Measurements from ENCODE around the gene MCTP1.

DNA sequence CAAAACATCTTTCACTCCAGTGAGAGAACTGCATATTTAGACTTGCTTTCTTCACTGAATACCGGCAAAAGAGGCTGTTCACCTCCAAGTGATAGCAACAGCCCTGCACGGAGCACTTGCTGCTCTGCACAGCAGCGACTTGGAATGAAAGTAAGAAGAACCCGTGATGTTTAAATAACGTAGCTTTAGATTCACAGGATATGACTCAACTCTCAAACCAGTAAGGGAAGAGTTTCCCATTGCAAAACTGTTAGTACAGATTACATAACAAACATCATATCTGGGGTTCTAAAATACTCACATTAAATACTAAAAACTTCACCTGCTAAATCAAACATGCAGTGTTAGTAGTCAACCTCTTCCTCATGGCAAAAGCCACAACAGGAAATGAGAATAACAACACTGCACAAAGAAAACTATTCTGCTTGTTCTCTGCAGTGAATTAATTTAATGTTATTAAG lies 203.4 kb downstream of the MCTP1 start:
- TF ChIP-seq POLR2AphosphoS5 (IDR thresholded peaks at IDR 0.05), result peak; percentile 73 to 89
- no peak for TF ChIP-seq POLR2A (IDR thresholded peaks at IDR 0.05; ENCODE audit: low read depth)
- TF ChIP-seq, protein P1, sequence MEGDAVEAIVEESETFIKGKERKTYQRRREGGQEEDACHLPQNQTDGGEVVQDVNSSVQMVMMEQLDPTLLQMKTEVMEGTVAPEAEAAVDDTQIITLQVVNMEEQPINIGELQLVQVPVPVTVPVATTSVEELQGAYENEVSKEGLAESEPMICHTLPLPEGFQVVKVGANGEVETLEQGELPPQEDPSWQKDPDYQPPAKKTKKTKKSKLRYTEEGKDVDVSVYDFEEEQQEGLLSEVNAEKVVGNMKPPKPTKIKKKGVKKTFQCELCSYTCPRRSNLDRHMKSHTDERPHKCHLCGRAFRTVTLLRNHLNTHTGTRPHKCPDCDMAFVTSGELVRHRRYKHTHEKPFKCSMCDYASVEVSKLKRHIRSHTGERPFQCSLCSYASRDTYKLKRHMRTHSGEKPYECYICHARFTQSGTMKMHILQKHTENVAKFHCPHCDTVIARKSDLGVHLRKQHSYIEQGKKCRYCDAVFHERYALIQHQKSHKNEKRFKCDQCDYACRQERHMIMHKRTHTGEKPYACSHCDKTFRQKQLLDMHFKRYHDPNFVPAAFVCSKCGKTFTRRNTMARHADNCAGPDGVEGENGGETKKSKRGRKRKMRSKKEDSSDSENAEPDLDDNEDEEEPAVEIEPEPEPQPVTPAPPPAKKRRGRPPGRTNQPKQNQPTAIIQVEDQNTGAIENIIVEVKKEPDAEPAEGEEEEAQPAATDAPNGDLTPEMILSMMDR (IDR thresholded peaks at IDR 0.05), result no peak
- no peak for TF ChIP-seq EP300 (IDR thresholded peaks at IDR 0.05)

All from esophagus muscularis mucosa (tissue), 4 donors.